Loucy (cell line): Measurements from ENCODE around the gene BTBD18.

Experiments
- H2AFZ ChIP-seq: fragments of 200-600 bp; sonication (generic); 2 replicates; pipeline ENCODE4 v1.6.0; 2016; ENCODE audit warnings: antibody characterized with exemption, mild to moderate bottlenecking, low read length, moderate library complexity
- H3F3A ChIP-seq: fragments of 200-600 bp; 2 replicates; pipeline ENCODE4 v1.6.0; 2016; ENCODE audit warnings: antibody characterized with exemption, low read depth, mild to moderate bottlenecking
- H3K27me3 ChIP-seq: fragments of 200-600 bp; sonication (generic); 2 replicates; pipeline ENCODE4 v1.6.1; 2014; ENCODE audit warnings: low read length, mild to moderate bottlenecking; ENCODE audit not compliant: insufficient read depth, poor library complexity, severe bottlenecking
- H3K36me3 ChIP-seq: fragments of 200-600 bp; sonication (generic); 2 replicates; pipeline ENCODE4 v1.6.1; 2016; ENCODE audit warnings: low read length; ENCODE audit not compliant: insufficient read depth
- H3K4me1 ChIP-seq: fragments of 200-600 bp; sonication (generic); 2 replicates; pipeline ENCODE4 v1.5.1; 2014; ENCODE audit warnings: low read length, mild to moderate bottlenecking; ENCODE audit not compliant: insufficient read depth, poor library complexity, severe bottlenecking
- H3K4me2 ChIP-seq: fragments of 200-600 bp; sonication (generic); 2 replicates; pipeline ENCODE4 v1.6.0; 2014; ENCODE audit warnings: antibody characterized with exemption, low read length, low read depth, mild to moderate bottlenecking; ENCODE audit not compliant: poor library complexity, severe bottlenecking
- H3K4me3 ChIP-seq: fragments of 200-600 bp; sonication (generic); 2 replicates; pipeline ENCODE4 v1.5.1; 2014; ENCODE audit warnings: low read length, mild to moderate bottlenecking, mixed read lengths; ENCODE audit not compliant: poor library complexity, severe bottlenecking
- H3K79me2 ChIP-seq: fragments of 200-600 bp; sonication (generic); 2 replicates; pipeline ENCODE4 v1.6.1; 2014; ENCODE audit warnings: low read length; ENCODE audit not compliant: insufficient read depth
- H3K9ac ChIP-seq: fragments of 200-600 bp; sonication (generic); 2 replicates; pipeline ENCODE4 v1.6.0; 2014; ENCODE audit warnings: mild to moderate bottlenecking, low read depth, low read length, moderate library complexity; ENCODE audit not compliant: poor library complexity, severe bottlenecking
- H3K9me2 ChIP-seq: fragments of 200-600 bp; sonication (generic); replicated peaks from 2 replicates; pipeline ENCODE4 v1.6.1; 2016; ENCODE audit warnings: low read depth, low read length, mixed read lengths
- H3K9me3 ChIP-seq: fragments of 200-600 bp; sonication (generic); 2 replicates; pipeline ENCODE4 v1.6.1; 2014; ENCODE audit warnings: mild to moderate bottlenecking, antibody characterized with exemption, low read length, low read depth; ENCODE audit not compliant: insufficient read depth
- H4K20me1 ChIP-seq: fragments of 200-600 bp; sonication (generic); 2 replicates; pipeline ENCODE4 v1.6.0; 2014; ENCODE audit warnings: antibody characterized with exemption, low read length, mild to moderate bottlenecking; ENCODE audit not compliant: insufficient read depth, poor library complexity, severe bottlenecking
- CTCF ChIP-seq: fragments of 200-600 bp; sonication (generic); conservative IDR thresholded peaks from 2 replicates; pipeline ENCODE4 v1.5.1; 2014; ENCODE audit warnings: mild to moderate bottlenecking, antibody characterized with exemption, low read length
- EZH2phosphoT487 ChIP-seq: fragments of 200-600 bp; IDR thresholded peaks from 2 replicates; pipeline ENCODE4 v1.6.1; 2018; ENCODE audit warnings: antibody characterized with exemption, mild to moderate bottlenecking, moderate library complexity, borderline replicate concordance

The BTBD18 gene

DNA sequence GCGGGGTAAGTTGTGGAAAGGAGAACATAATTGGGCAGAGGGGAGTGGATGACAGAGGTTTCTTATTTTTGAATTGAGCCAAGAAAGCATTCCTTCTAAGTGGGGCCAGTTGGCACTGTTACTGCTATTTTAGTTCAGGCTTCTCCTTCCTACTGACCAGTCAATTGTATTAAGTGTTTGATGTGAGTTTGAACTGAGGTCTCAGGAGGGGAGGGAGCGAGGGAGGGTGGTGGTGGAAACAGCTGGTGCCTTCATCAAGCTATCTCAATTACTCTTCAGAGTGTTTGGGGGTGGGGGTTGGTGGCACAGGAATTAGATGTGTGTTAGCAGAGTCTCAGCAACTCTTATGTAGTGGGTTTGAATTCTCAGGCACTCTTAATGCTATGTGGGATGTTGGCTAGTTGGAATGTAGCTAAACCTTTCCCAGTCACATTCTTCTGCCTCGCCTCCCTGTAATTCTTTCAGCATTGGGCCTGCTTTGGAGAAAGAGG lies 24.5 kb upstream of the BTBD18 start:
- Histone ChIP-seq H3K4me1 (peaks cover 38% of the 10 kb centered on the region), H3K9me2 (no peaks in the 10 kb centered on the region), H3K36me3 (no peaks in the 10 kb centered on the region), H3K27me3 (no peaks in the 10 kb centered on the region), H2AFZ (no peak overlapping the region), H3K79me2 (no peaks in the 10 kb centered on the region), H3K9ac (no peak overlapping the region), H3K4me3 (no peak overlapping the region), H3K9me3 (no peaks in the 10 kb centered on the region), H3F3A (no peaks in the 10 kb centered on the region), H4K20me1 (no peaks in the 10 kb centered on the region), H3K4me2 (peak overlapping the region; percentile 33)
- TF ChIP-seq EZH2phosphoT487 (no peak), CTCF (no peak)

DNA sequence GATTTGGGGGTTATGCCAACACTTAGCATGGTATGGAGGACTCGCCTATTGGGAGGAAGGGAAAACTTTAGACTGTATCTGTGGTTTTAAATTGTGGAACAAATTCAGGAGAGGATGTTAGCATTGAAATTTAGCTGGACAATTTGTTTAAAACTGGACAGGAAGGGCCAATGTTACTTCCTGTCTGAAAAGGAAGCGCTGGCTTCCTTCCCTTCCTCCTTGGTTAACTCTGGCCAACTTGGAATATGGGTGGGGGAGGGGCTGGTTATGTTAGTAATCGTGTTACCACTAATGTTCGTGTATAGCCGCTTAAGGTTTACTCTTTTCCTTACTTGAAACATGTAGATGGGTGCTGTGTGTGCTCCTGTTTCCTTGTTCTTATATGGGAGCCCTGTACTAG lies 23.9 kb upstream of the BTBD18 start:
- TF ChIP-seq CTCF (no peak), EZH2phosphoT487 (no peak)
- no peak overlapping the region for H2AFZ ChIP-seq
- H3F3A ChIP-seq = no peaks in the 10 kb centered on the region
- no peaks in the 10 kb centered on the region for H3K9me2 ChIP-seq
- H3K27me3 ChIP-seq = no peaks in the 10 kb centered on the region
- H4K20me1 ChIP-seq = no peaks in the 10 kb centered on the region
- peaks cover 38% of the 10 kb centered on the region for H3K4me1 ChIP-seq
- no peaks in the 10 kb centered on the region for H3K36me3 ChIP-seq
- H3K4me2 ChIP-seq = peak overlapping the region; percentile 33
- no peak overlapping the region for H3K9ac ChIP-seq
- H3K79me2 ChIP-seq = no peaks in the 10 kb centered on the region
- no peak overlapping the region for H3K4me3 ChIP-seq
- H3K9me3 ChIP-seq = no peaks in the 10 kb centered on the region

DNA sequence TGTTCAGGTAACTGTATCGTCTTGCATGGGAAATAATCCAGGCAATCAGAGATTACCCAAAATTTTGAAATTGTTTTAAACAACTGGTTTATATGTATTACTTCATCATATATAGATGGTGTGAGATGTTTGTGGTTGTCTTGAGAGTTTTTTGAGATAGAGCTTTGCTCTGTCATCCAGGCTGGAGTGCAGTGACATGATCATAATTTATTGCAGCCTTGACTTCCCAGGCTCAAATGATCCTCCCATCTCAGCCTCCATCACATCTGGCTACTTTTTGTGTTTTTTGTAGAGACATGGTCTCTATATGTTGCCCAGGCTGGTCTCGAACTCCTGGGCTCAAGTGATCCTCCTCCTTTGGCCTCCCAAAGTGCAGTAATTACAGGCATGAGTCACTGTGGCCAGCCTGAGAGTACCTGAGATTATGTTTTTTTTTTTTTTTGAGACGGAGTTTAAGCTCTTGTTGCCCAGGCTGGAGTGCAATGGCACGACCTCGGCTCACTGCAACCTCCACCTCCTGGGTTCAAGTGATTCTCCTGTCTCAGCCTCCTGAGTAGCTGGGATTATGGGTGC lies 21.5 kb upstream of the BTBD18 start:
- no peaks in the 10 kb centered on the region for H3K9me2 ChIP-seq
- no peak overlapping the region for H3K4me2 ChIP-seq
- no peaks in the 10 kb centered on the region for H4K20me1 ChIP-seq
- TF ChIP-seq EZH2phosphoT487 = no peak
- TF ChIP-seq CTCF = no peak
- H3K4me1 ChIP-seq = peaks cover 23% of the 10 kb centered on the region
- no peaks in the 10 kb centered on the region for H3K79me2 ChIP-seq
- H3F3A ChIP-seq = no peaks in the 10 kb centered on the region
- no peak overlapping the region for H3K4me3 ChIP-seq
- H3K9me3 ChIP-seq = no peaks in the 10 kb centered on the region
- no peaks in the 10 kb centered on the region for H3K27me3 ChIP-seq
- no peak overlapping the region for H2AFZ ChIP-seq
- no peaks in the 10 kb centered on the region for H3K36me3 ChIP-seq
- H3K9ac ChIP-seq = no peak overlapping the region
